ENCODE data around the gene IQCB1.
"Not testable (repeated sequence)": the region's sequence is repeated elsewhere in the genome, so short reads cannot be mapped to it uniquely, and the experiment has no call there.

The IQCB1 gene

GRCh38 chr3:121803771-121804320, 31.0 kb downstream of the IQCB1 start:
- DNase-seq: no peak

GRCh38 chr3:121800906-121801305, 34.0 kb downstream of the IQCB1 start:
- DNase-seq: no peak

- DNase-seq: no peak
These were observed 37.9 kb downstream of the IQCB1 start for GRCh38 chr3:121796970-121797369.

GRCh38 chr3:121794264-121794983, 40.4 kb downstream of the IQCB1 start:
- no peak for DNase-seq

GRCh38 chr3:121793078-121793477, 41.8 kb downstream of the IQCB1 start:
- no peak for DNase-seq

- DNase-seq: no peak
These were observed 48.4 kb downstream of the IQCB1 start for GRCh38 chr3:121786485-121786884.

- DNase-seq: not testable (repeated sequence)
These were observed 52.1 kb downstream of the IQCB1 start for GRCh38 chr3:121782784-121783183.

GRCh38 chr3:121781611-121782010, 53.2 kb downstream of the IQCB1 start:
- DNase-seq: no peak

GRCh38 chr3:121775095-121775494, 59.8 kb downstream of the IQCB1 start:
- DNase-seq: not testable (repeated sequence)

GRCh38 chr3:121769246-121769645, 65.6 kb downstream of the IQCB1 start:
- DNase-seq: no peak

- DNase-seq: no peak
These were observed 66.4 kb downstream of the IQCB1 start for GRCh38 chr3:121768452-121768851.

- no peak for DNase-seq
These were observed 75.2 kb downstream of the IQCB1 start for GRCh38 chr3:121759541-121760202.

- no peak for DNase-seq
These were observed 76.0 kb downstream of the IQCB1 start for GRCh38 chr3:121758727-121759450.

- DNase-seq: no peak
These were observed 76.9 kb downstream of the IQCB1 start for GRCh38 chr3:121757812-121758545.

GRCh38 chr3:121757087-121757811, 77.6 kb downstream of the IQCB1 start:
- no peak for DNase-seq

- no peak for DNase-seq
These were observed 82.1 kb downstream of the IQCB1 start for GRCh38 chr3:121752772-121753171.

- no peak for DNase-seq
These were observed 82.6 kb downstream of the IQCB1 start for GRCh38 chr3:121752261-121752660.

- no peak for DNase-seq
These were observed 84.8 kb downstream of the IQCB1 start for GRCh38 chr3:121750087-121750415.

- peak; percentile 80 for DNase-seq
These were observed 85.4 kb downstream of the IQCB1 start, which contains the start of gene GOLGB1 for GRCh38 chr3:121749276-121750086. GOLGB1 (minus strand) TSS chr3:121749741; CDS start chr3:121730971, 18,770 bp downstream.

GRCh38 chr3:121748680-121749275, 86.1 kb downstream of the IQCB1 start:
- no peak for DNase-seq

GRCh38 chr3:121747976-121748375, 86.9 kb downstream of the IQCB1 start:
- no peak for DNase-seq
